ENCODE data around the gene NAP1L4. TPM values are rescaled to one million over a fixed set of nuclear protein-coding genes. Genes with fewer than 3 reads are reported as not detected.

Gene NAP1L4
- total RNA-seq, 1 donor from 2014 or later: 42.2 TPM

Other genes starting within 250 kb of the NAP1L4 start
- 8.4 TPM for gene CDKN1C, start 106.6 kb downstream of the NAP1L4 start, total RNA-seq
- 1.3 TPM for gene PHLDA2, start 62.9 kb downstream of the NAP1L4 start, total RNA-seq
- 21.0 TPM for gene CARS1, start 65.1 kb upstream of the NAP1L4 start, total RNA-seq
- gene OSBPL5, start 173.0 kb upstream of the NAP1L4 start, total RNA-seq: 3.6 TPM
- gene MRGPRG, start 226.5 kb upstream of the NAP1L4 start, total RNA-seq: not detected
- gene MRGPRE, start 240.1 kb upstream of the NAP1L4 start, total RNA-seq: not detected